GM12891 (cell line): ENCODE measurements around the gene ELOA.

Experiments used
- POLR2A ChIP-seq: IDR thresholded peaks from 2 replicates; pipeline ENCODE4 v1.6.1; 2011; ENCODE audit warnings: low read depth, low read length, control low read depth
- POLR2AphosphoS5 ChIP-seq: IDR thresholded peaks from 2 replicates; pipeline ENCODE4 v1.6.1; 2011; ENCODE audit warnings: low read depth, low read length, control low read depth
- TAF1 ChIP-seq: IDR thresholded peaks from 2 replicates; pipeline ENCODE4 v1.6.1; 2011; ENCODE audit warnings: low read depth, low read length, control low read depth

GRCh38 chr1:23801876-23802275 is 58.6 kb downstream of the ELOA start:
- TF ChIP-seq POLR2A: no peak
- TF ChIP-seq POLR2AphosphoS5: no peak
- TF ChIP-seq TAF1: no peak
